GM13976 (cell line): ENCODE data around the gene LSAMP.

Experiments
- DNase-seq: peaks from one replicate; pipeline ENCODE4 v3.0.0; 2012; ENCODE audit warnings: low spot score
- in situ Hi-C: fragments of 300-500 bp; cut with MboI; formaldehyde crosslinking; loops from one replicate; pipeline ENCODE4 v1.12.0; 2022; ENCODE audit warnings: low sequenced_read_pairs, mixed read lengths, inconsistent platforms; ENCODE audit not compliant: unreplicated experiment
- TF ChIP-seq, protein P1 (sequence below): IDR thresholded peaks from 2 replicates; pipeline ENCODE4 v1.5.1; 2012; ENCODE audit warnings: borderline replicate concordance, mild to moderate bottlenecking; ENCODE audit not compliant: insufficient read depth; ENCODE audit errors: extremely low read depth, missing control alignments, control extremely low read depth

The LSAMP gene

GRCh38 chr3:116053017-116053416 lies 392.3 kb downstream of the LSAMP start:
- TF ChIP-seq, protein P1, sequence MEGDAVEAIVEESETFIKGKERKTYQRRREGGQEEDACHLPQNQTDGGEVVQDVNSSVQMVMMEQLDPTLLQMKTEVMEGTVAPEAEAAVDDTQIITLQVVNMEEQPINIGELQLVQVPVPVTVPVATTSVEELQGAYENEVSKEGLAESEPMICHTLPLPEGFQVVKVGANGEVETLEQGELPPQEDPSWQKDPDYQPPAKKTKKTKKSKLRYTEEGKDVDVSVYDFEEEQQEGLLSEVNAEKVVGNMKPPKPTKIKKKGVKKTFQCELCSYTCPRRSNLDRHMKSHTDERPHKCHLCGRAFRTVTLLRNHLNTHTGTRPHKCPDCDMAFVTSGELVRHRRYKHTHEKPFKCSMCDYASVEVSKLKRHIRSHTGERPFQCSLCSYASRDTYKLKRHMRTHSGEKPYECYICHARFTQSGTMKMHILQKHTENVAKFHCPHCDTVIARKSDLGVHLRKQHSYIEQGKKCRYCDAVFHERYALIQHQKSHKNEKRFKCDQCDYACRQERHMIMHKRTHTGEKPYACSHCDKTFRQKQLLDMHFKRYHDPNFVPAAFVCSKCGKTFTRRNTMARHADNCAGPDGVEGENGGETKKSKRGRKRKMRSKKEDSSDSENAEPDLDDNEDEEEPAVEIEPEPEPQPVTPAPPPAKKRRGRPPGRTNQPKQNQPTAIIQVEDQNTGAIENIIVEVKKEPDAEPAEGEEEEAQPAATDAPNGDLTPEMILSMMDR: no peak
- DNase-seq: no peak
- in situ Hi-C loops: no loop called here

DNA sequence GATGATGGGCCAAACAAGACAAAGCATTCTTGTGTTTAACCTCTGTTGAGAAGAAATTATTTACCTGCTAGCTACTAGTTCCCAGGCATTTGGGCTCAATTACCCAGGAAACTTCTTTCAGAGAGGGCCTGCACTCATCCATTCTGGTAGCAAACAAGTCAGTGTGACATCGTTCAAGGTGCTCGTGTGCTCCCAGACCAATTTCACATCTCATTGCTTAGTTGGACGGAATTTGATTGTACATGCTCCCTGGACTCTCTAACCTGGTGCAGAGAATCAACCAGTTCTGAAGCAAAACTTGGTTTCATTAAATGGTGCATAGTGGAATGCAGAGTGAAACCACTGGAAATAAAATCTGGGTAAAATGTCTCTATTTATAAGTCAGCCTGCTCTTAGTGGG lies 392.7 kb downstream of the LSAMP start:
- in situ Hi-C loops: no loop called here
- no peak for DNase-seq
- TF ChIP-seq, protein P1: no peak

- in situ Hi-C loops: no loop called here
- no peak for DNase-seq
- TF ChIP-seq, protein P1: no peak
These were observed 393.7 kb downstream of the LSAMP start for GRCh38 chr3:116051586-116051985.

- no peak for DNase-seq
- in situ Hi-C loops: no loop called here
- TF ChIP-seq, protein P1: no peak
These were observed 394.2 kb downstream of the LSAMP start for GRCh38 chr3:116051040-116051439.

DNA sequence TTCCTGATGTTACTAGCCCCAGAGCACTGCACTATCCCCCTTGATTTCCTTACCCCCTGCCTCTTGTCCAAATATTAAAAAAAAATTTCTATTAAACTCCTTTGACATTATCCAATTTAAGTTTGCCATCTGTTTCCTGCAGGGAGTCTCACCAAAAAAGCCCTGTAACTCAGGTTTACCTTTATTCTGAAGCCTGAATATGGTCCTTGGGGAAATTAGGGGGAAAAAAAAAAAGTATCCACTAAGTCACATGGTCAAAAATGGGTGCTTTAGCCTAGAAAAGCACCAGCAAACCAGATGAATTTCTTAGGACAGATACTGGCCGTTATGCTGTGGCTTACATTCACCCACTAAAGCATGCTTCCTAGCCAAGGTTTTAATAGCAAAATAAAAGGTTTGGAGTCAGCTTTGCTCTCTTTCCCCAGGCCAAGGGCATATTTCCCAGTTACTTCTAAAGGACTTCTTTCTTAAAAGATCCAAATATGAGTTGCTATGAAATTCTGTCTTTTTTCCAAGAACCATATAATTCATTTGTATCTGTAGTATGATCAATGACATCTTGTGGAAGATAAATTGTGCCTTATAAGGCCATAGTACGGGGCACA lies 394.9 kb downstream of the LSAMP start:
- no peak for DNase-seq
- in situ Hi-C loops: no loop called here
- TF ChIP-seq, protein P1: no peak

DNA sequence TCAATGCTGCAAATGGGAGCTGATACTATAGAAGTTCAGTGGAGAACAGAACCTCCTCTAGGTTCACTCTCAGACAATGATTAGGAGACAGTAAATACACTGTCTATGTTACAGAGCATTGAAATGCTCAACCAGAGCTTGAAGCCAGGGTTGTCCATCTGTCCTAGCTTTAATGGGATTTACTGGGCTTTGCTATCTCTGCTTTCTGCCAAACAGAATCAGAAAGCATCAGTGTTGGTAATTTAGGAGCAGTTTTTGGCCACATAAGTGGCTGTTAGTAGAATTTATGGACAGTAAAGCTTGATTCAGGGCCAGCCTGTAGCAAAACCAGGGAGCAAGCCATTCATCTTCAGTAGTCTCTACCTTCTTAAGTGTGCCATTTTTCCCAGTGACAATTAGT lies 396.3 kb downstream of the LSAMP start:
- in situ Hi-C loops: no loop called here
- no peak for DNase-seq
- TF ChIP-seq, protein P1: no peak

- in situ Hi-C loops: no loop called here
- TF ChIP-seq, protein P1: no peak
- no peak for DNase-seq
These were observed 398.9 kb downstream of the LSAMP start for GRCh38 chr3:116046350-116046749.
